GM18951 (cell line): ENCODE results near the gene TGIF2.
A peak's percentile ranks its signal among the peaks of the same experiment; 100 is the strongest.

Experiments
- POLR2A ChIP-seq: IDR thresholded peaks from 4 replicates; pipeline ENCODE4 v1.6.1; 2011; ENCODE audit warnings: mild to moderate bottlenecking; ENCODE audit not compliant: insufficient read length, insufficient read depth; ENCODE audit errors: extremely low read depth
- in situ Hi-C: fragments of 300-500 bp; cut with MboI; formaldehyde crosslinking; loops from one replicate; pipeline ENCODE4 v1.12.0; 2022; ENCODE audit warnings: low sequenced_read_pairs, mixed read lengths, inconsistent platforms; ENCODE audit not compliant: unreplicated experiment

The TGIF2 gene

DNA sequence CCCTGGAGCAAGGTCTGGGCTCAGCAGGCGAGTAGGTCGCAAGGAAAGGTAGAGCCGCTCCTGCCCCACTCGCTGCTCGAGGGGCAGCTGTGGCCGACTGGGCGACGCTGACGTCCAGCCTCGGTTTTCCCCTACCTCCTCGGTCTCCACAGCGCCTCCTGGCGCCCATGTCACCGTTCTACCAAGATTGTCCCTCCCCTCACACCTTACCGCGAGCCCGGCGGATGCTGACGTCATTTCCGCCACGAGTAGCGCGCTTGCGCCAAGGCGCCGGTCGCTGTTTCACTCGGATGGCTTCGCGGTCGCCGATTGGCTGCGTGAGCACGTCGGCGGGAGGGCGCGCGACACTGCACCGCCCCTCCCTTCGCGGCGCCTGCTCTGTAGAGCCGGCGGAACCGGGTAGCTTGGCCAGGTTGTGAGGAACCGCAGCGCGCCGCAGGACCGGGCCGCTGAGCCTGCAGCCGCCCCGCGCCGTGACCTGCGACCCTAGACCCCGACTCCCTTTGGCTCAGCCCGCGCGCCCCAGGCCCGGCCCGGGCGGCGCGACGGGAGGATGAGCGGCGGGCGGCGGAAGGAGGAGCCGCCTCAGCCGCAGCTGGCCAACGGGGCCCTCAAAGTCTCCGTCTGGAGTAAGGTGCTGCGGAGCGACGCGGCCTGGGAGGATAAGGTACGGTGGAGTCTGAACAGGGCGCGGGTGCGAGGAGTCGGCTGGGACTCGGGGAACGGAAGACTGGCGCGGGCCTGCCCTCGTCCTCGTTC lies 32.2 kb downstream of the TGIF2 start, which contains the start of gene RAB5IF:
RAB5IF (plus strand) TSS at position 381 of the 759 bp plus-strand sequence; CDS start at position 554, 173 bp downstream.
- TF ChIP-seq POLR2A = peak; percentile 89
- in situ Hi-C loops = loop anchor here (25.0 kb wide), 1 partner anchor 282 kb away; the partner anchor contains the start of gene TLDC2

DNA sequence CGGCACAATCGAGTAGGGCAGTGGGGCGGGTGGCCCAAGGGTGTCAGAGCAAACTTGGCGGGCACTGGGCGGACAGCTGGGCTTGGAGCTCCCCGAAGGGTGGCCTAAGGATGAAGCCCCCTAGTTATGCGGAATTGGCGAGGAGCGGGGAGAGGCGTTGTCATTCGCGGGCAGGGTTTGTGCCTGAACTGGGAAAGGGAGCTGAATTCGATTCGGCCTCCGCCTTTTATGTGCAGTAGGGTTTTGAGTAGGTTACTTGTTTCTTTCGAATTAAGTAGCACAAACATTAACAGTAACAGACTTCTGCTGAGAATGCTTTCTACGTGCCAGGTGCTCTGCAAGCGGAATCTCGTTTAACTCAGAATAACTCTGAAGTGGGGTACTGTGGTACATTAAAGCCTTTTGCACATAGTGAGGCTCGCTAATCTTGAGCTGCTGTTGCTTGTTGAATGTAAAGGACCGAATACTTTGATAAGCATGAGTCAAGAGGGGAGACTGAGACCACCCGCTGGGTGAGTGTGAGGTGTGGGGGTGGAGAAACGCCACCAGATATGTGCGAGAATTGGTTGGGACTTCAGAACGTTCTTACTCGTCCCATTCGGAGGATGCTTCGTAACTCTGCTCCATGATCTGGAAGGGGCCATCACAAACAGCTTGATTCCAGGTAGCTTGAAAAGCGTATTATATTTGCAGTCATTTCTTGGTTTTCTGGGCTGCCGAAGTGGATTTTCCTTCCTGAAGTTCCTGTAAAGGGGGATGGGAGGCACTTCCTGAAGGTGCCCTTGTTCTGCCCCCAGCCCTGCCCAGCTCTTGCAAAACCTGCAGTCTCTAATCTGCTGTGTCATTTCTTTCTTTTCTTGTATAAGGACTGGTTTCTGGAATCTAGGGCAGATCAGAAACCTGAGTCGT lies 33.0 kb downstream of the TGIF2 start:
- in situ Hi-C loops = loop anchor here (25.0 kb wide), 1 partner anchor 281 kb away; the partner anchor contains the start of gene TLDC2
- no peak for TF ChIP-seq POLR2A

DNA sequence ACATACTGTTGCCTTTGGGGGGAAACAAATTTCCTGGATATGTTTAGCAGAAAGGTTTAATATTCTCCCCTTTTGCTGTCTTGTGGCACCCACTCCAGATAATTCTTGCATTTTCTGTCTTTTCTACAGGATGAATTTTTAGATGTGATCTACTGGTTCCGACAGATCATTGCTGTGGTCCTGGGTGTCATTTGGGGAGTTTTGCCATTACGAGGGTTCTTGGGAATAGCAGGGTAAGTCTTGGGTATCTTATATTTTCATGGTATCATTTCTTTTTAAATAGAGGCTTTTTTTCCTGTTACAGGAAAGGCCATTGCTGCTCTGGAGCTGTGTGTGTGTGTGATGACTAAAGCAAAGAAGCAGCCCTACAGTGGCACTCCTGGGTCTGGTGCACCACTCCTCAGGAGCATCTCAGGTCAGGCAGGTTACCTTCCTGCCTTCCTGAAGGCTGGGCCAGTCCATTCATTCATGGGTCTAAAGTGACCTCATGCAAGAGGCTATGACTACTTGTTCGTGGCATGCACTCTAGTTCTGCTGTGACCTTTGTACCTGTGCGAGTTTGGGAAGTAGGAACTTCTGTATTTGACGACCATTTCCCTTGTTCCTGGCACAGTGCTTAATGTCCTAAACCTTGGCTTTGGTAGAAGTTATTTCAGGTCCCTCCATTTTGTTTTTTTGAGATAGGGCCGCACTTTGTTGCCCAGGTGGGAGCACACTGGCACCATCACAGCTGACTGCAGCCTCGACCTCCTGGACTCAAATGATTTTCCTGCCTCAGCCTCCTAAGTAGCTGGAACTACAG lies 34.4 kb downstream of the TGIF2 start:
- TF ChIP-seq POLR2A = no peak
- in situ Hi-C loops = loop anchor here (25.0 kb wide), 1 partner anchor 280 kb away; the partner anchor contains the start of gene TLDC2

GRCh38 chr20:36608388-36608728 lies 35.0 kb downstream of the TGIF2 start:
- in situ Hi-C loops = loop anchor here (25.0 kb wide), 1 partner anchor 279 kb away; the partner anchor contains the start of gene TLDC2

- TF ChIP-seq POLR2A = no peak
- in situ Hi-C loops = loop anchor here (25.0 kb wide), 1 partner anchor 276 kb away; the partner anchor contains the start of gene TLDC2
Observed at GRCh38 chr20:36611625-36612024, 38.2 kb downstream of the TGIF2 start.

DNA sequence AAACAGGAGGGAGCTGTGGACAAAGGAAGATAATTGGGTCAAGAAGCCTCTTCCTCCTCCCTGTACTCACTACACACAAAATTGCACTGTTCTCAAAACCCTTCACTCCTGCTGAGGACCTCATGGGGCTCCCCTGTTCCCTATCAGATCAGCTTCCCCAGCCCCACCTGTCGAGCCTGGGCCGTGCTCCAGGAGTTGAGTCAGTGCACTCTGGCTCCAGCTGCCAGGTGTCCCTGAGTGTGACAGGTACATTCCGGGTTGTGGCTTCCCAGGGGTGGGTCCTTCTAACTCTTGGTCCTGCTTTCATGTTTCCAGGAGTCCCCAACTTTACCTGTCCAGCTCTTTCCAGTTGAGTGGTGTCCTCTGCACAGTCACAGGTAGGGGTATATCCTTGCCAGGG lies 40.6 kb downstream of the TGIF2 start:
- in situ Hi-C loops = loop anchor here (25.0 kb wide), 1 partner anchor 273 kb away; the partner anchor contains the start of gene TLDC2

DNA sequence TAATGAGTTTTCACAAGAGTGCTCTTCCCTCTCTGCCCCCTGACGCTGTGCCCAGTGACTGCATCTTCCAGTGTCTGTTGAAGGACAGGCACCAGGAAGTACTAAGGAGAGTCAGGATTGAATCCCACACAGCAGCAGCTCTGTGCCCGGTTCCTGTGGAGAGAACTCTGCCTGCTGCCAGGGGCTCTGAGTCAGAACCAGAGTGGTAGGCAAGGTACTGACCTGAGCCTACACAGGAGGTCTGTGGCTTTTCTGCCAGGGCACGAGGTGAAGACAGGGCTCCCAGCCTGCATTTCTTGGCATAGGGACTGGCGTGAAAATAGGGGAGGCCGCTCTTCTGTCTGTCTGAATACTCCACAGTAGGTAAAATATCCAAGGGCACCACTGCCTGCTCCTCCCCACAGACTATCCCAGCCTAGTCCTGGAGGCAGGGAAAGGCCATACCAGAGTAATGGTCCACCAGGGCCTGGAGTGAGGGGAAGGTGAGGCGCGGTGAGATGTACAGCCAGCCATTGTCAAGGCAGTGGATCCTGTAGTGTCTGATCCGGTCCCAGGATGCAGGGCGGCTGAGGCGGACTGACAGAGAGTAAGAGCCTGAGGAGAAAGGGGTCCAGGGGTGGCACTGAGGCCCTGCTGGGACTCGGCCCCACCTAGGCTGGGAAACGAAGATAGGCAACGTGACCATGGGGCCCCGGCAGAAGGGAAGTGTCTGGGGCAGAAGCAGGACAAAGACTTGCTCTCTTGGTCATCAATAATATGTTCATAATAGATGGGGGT lies 41.6 kb downstream of the TGIF2 start:
- no peak for TF ChIP-seq POLR2A
- in situ Hi-C loops = loop anchor here (25.0 kb wide), 1 partner anchor 272 kb away; the partner anchor contains the start of gene TLDC2

More for the DNA sequence above, 40.6 kb downstream of the TGIF2 start:
- TF ChIP-seq POLR2A = no peak

DNA sequence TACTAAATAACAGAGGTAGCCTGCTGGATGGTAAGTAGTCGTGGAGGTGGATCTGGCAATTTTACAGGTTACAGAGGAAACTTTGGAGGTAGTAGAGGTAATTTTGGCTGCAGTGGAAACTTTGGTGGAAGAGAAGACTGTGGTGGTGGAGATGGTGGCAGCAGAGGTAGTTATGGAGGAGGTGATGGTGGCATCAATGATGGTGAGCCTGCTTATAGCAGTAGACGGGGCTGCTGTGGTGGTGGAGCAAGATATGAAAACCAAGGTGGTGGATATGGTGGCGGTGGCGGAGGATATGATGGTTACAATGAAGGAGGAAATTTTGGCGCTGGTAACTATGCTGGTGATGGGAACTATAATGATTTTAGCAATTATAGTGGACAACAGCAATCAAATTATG lies 47.5 kb downstream of the TGIF2 start:
- no peak for TF ChIP-seq POLR2A
- in situ Hi-C loops = loop anchor here (25.0 kb wide), 1 partner anchor 266 kb away; the partner anchor contains the start of gene TLDC2

DNA sequence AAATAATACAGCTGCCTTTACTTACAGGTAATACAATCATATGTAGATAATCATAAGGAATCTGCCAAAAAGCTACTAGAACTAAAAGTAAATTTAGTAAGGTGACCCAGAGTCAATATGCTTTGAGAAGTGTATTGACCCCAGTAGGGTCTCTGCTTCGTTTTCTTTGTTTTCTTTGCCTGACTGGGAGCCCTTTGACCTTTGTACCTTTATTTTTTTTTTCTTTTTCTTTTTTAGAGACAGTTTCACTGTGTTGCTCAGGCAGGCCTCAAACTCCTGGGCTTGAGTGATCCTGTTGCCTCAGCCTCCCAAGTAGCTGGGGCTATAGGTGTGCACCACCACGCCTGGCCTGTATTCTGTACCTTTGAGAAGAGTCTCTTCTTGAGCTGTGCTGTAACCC lies 50.0 kb downstream of the TGIF2 start:
- in situ Hi-C loops = loop anchor here (25.0 kb wide), 1 partner anchor 264 kb away; the partner anchor contains the start of gene TLDC2
- no peak for TF ChIP-seq POLR2A

DNA sequence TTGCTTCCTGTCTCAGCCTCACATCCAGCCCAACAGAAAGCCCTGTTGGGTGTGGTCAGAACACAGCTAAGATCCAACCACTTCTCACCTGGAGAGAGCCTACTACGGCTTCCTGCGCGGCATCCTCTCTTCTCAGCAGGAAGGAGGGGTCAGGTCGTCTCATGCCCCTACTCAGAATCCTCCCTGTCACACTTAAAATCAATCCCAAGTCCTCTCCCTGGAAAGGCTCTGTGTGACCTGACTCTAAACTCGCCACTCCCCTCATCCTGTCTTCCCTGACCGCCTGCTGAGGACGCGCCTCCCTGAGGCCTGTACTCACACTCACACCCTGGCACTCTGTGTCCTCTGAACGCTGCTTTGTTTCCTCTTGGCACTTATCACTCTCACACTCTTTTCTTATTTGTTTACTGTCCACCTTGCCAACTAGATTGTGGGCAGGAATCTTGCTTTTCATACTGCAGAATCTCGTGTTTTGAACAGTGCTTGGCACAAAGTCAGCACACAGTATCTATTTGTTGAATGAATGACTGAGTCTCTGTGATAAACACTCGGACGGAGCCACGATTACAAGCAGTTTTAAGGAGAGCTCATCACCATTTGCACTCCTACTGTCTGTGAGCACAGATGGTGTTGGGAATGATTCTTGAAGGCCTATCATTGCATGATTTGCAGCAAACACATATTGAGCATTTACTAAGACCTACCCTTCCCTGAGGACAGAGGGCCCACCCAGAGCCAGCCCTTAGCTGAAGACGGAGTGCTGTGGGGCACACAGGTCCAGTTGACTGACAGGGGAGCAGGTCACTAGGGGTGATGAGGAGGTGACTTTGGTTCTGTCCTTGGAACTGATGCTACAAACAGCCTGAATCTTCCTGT lies 50.9 kb downstream of the TGIF2 start:
- in situ Hi-C loops = loop anchor here (25.0 kb wide), 1 partner anchor 263 kb away; the partner anchor contains the start of gene TLDC2
- no peak for TF ChIP-seq POLR2A

DNA sequence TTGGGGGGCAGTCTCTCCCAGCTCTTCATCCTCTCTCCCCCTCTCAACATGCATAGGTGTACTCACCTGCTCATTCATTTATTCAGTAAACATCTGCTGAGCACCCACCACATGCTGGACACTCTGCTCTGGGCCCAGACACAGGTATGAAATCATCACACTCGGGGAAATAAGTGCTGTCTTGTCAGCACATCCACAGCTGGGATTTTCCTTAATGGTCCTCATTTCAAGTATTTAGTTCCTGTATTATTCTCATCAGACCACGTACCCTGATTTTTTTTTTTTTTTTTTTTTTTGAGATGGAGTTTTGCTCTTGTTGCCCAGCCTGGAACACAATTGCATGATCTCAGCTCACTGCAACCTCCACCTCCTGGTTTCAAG lies 51.5 kb downstream of the TGIF2 start:
- in situ Hi-C loops = loop anchor here (25.0 kb wide), 1 partner anchor 262 kb away; the partner anchor contains the start of gene TLDC2
- no peak for TF ChIP-seq POLR2A

DNA sequence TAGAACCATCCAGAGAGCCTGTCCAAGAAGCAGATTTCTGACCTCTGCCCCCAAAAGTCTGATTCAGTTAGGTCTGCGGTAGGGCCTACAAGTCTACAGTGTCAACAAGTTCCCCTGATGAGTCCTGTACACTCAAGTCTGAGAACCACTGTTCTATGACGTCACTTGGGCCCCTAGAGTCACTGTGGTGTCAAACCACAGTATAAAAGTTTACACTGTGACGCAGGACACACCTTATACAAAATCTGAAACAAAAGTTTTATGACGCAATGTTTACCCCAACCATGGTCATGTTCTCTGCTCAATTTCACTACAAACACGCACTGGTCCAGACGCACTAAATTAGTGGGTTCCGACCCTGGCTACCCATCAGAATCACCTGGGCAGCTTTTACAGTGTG lies 54.7 kb downstream of the TGIF2 start:
- in situ Hi-C loops = no loop called here
- TF ChIP-seq POLR2A = no peak
